IPS-20b (cell line): Measurements from ENCODE around the gene ITPA.

Source experiments
- H3K27ac ChIP-seq: one replicate; pipeline ENCODE4 v1.5.1; 2013; ENCODE audit warnings: low read length
- H3K27me3 ChIP-seq: 2 replicates; pipeline ENCODE4 v1.6.1; 2013; ENCODE audit warnings: mild to moderate bottlenecking, low read length, inconsistent platforms; ENCODE audit not compliant: insufficient read depth
- H3K36me3 ChIP-seq: 2 replicates; pipeline ENCODE4 v1.6.1; 2013; ENCODE audit warnings: low read depth, mild to moderate bottlenecking, inconsistent platforms, low read length, moderate library complexity; ENCODE audit not compliant: insufficient read depth
- H3K4me1 ChIP-seq: 2 replicates; pipeline ENCODE4 v1.6.1; 2013; ENCODE audit warnings: mild to moderate bottlenecking, control low read depth, inconsistent platforms, low read length, moderate library complexity; ENCODE audit not compliant: insufficient read depth
- H3K4me3 ChIP-seq: 2 replicates; pipeline ENCODE4 v1.5.1; 2013; ENCODE audit warnings: mild to moderate bottlenecking, low read length, inconsistent platforms
- H3K9ac ChIP-seq: 2 replicates; pipeline ENCODE4 v1.6.1; 2013; ENCODE audit warnings: low read depth, mild to moderate bottlenecking, inconsistent platforms, low read length, moderate library complexity
- H3K9me3 ChIP-seq: 2 replicates; pipeline ENCODE4 v1.6.1; 2013; ENCODE audit warnings: mild to moderate bottlenecking, low read depth, low read length, inconsistent platforms; ENCODE audit not compliant: insufficient read depth

ITPA gene

DNA sequence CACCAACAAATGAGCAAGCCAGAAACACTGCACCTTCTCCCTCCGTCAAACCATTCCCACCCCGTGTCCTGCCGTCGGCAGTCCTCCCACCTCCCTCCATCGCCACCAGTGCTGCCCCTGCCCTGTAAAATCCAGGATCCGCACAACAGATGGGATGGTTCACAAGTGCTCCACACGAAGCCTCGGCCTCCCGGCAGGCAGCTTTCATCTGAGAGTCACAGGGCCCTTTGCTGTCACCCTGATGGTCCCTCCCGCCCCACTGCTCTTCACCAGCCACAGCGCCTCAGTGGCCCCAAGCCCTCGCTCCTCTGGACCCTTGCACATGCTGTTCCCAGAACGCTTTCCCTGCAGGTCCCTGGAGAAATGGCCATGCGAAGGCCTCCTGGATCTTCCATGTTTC, 17.6 kb downstream of the ITPA start:
- H3K27ac ChIP-seq = no peak overlapping the region
- H3K27me3 ChIP-seq = no peaks in the 10 kb centered on the region
- no peaks in the 10 kb centered on the region for H3K9me3 ChIP-seq
- no peak overlapping the region for H3K9ac ChIP-seq
- peaks cover 38% of the 10 kb centered on the region for H3K36me3 ChIP-seq
- no peaks in the 10 kb centered on the region for H3K4me1 ChIP-seq
- H3K4me3 ChIP-seq = no peak overlapping the region

DNA sequence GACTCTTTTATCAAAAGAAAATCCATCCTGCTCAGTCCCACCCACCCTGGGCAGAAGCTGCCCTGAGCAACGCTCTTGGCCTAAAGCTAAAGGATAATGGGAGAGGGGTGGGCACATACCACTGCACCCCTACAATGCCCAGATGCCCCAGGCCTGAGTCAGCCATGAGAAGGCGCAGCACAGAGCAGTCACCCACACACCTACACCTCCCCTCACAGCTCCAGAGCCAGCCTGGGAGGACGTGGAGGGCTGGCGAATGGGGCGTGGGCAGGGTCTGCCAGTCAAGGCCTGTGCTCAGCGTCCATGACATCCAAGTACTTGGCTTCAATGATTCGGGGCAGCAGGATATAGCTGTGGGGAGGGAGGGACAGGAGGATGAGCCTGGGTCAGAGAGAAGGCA, 18.2 kb downstream of the ITPA start:
- no peak overlapping the region for H3K27ac ChIP-seq
- no peaks in the 10 kb centered on the region for H3K4me1 ChIP-seq
- H3K4me3 ChIP-seq = no peak overlapping the region
- no peaks in the 10 kb centered on the region for H3K27me3 ChIP-seq
- H3K36me3 ChIP-seq = peaks cover 35% of the 10 kb centered on the region
- no peaks in the 10 kb centered on the region for H3K9me3 ChIP-seq
- no peak overlapping the region for H3K9ac ChIP-seq

DNA sequence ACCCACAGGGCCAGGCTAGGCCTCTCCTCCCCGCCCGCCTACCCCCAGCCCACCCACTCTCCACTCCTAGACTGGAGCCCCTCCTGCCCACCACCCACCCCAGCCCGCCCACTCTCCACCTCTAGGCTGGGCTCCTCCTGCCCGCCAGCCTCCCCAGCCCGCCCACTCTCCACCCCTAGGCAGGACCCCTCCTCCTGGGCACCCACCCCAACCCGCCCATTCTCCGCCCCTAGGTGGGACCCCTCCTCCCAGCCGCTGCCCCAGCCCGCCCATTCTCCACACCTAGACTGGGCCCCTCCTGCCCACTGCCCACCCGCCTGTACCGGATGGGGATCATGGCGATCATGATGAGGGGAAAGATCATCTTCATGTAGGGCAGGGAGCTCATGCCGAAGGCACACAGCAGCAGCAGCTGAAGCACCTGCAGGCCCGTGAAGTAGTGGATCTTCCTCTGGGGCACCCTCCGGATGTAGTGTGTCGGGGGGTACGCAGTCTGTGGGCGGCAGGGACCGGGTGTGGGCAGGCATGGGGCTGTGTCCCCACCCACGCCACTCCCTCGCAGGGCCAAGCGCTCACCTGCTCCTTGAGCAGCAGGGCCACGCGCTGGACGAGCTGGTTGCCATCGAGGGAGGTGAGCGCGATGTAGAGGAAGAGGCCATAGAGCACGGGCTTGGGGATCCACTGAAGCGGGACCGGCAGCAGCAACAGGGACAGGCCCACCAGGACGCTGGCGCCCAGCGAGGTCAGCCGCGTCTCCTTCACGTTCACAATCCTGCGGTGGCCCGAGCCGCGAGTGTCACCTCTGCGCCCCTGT, 18.8 kb downstream of the ITPA start:
- Histone ChIP-seq H3K27ac (no peak overlapping the region), H3K36me3 (peaks cover 29% of the 10 kb centered on the region), H3K4me1 (no peaks in the 10 kb centered on the region), H3K9ac (no peak overlapping the region), H3K9me3 (no peaks in the 10 kb centered on the region), H3K27me3 (no peaks in the 10 kb centered on the region), H3K4me3 (no peak overlapping the region)

DNA sequence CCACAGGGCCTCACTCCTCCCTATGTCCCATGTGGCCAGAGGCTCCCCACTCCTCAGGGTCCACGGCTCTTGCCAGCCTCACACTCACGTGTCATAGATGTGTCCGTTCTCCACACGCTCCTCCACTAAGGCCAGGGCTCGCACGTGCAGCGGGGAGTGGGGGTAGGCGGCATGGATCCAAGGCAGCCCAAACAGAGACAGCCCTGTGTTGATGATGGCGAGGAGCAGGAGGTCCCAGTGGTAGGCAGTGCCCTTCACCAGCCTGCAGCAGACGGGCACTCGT, 19.4 kb downstream of the ITPA start:
- Histone ChIP-seq H3K36me3 (peaks cover 23% of the 10 kb centered on the region), H3K4me1 (no peaks in the 10 kb centered on the region), H3K4me3 (no peak overlapping the region), H3K27me3 (no peaks in the 10 kb centered on the region), H3K9ac (no peak overlapping the region), H3K27ac (no peak overlapping the region), H3K9me3 (no peaks in the 10 kb centered on the region)

DNA sequence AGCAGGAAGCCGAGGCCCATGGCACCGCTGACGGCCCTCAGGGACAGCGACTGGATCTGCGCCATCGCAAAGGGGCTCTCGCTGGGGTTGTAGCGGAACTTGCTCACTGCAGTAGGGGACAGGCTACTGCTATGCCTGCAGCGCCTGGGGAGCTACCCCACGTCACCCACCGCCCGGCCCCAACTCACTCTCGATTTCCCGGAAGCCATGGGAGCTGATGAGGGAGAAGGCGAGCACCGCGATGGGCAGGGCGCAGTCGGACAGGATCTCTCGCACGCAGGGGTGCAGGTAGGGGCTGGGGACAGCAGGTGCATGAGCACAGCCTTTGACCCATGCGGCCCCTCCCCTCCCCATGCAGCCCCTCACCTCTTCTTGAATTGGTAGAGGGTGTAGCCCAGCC, 19.9 kb downstream of the ITPA start:
- H3K36me3 ChIP-seq = peaks cover 22% of the 10 kb centered on the region
- no peak overlapping the region for H3K27ac ChIP-seq
- H3K4me3 ChIP-seq = no peak overlapping the region
- no peaks in the 10 kb centered on the region for H3K4me1 ChIP-seq
- no peaks in the 10 kb centered on the region for H3K27me3 ChIP-seq
- H3K9me3 ChIP-seq = no peaks in the 10 kb centered on the region
- no peak overlapping the region for H3K9ac ChIP-seq

DNA sequence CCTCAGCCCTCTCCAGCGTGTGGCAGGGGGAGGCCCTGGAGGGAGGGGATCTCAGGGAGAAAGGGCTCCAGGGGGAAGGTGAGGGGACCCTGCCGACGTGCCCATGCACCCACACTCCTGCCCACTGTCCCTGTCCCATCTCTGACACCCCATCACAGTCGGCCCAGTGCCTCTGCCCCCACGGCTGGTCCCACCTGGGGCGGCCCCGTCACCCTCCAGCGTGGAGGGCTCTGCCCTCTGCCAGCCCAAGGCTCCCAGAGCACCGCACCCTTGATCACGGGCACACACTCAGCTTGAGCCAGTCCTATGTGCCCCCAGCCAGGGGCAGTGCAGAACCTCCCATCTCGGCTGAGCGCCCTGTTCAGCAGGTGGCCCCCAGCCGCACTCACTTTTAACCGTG, 20.5 kb downstream of the ITPA start:
- no peaks in the 10 kb centered on the region for H3K4me1 ChIP-seq

DNA sequence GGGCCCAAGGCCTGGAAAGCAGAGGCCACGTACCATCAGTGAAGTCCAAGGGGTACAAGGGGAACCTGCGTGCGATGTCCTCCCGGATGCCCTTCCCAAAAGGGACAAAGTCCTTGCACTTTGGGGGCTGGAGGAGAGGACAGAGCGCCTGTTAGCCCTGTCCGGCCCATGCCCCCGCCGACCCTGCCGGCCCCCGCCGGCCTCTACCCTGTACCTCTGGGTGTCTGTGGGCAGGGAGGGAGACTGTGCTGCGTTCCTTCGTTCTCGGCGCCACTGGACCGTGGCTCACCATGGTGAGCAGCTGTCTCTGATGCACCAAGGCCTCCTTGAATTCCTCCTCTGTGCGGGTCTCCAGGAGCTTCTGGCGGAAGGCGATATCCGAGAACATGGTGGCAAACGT, 21.8 kb downstream of the ITPA start:
- Histone ChIP-seq H3K4me3 (no peak overlapping the region), H3K27me3 (peaks cover 7% of the 10 kb centered on the region), H3K27ac (no peak overlapping the region), H3K4me1 (no peaks in the 10 kb centered on the region), H3K36me3 (peaks cover 19% of the 10 kb centered on the region), H3K9me3 (no peaks in the 10 kb centered on the region), H3K9ac (no peak overlapping the region)

More for the DNA sequence above, 20.5 kb downstream of the ITPA start:
- no peak overlapping the region for H3K4me3 ChIP-seq
- no peaks in the 10 kb centered on the region for H3K27me3 ChIP-seq
- no peak overlapping the region for H3K27ac ChIP-seq
- H3K9me3 ChIP-seq = no peaks in the 10 kb centered on the region
- peaks cover 22% of the 10 kb centered on the region for H3K36me3 ChIP-seq
- no peak overlapping the region for H3K9ac ChIP-seq

DNA sequence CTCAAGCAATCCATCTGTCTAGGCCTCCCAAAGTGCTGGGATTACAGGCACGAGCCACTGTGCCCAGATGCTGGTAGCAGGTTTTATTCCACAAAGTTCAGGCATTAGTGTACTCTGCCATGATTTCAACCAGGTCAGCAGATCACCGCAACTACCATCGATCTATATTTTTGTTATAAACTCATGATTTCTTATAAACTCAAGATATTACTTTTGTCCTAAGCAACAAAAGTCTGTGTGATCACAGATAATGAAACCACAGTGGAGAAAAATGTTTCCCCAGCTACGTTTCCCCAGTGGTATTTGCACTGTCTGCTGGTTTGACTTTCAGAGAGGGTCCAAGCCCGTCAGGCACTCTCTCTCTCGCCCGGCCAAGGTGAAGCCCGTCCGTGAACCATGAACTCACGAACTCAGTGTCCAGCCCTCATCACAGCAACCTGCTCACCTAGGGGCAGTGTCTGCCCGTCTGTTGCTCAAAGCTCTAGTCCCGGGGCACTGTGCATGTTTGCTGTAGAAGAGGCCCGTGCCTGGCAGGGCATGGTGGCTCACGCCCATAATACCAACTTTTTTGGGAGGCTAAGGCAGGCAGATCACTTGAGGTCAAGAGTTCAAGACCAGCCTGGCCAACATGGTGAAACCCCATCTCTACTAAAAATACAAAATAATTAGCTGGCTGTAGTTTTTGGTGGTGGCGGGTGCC, 22.7 kb downstream of the ITPA start:
- Histone ChIP-seq H3K4me1 (no peaks in the 10 kb centered on the region), H3K4me3 (no peak overlapping the region), H3K9ac (no peak overlapping the region), H3K36me3 (peaks cover 11% of the 10 kb centered on the region), H3K9me3 (no peaks in the 10 kb centered on the region), H3K27ac (no peak overlapping the region), H3K27me3 (peaks cover 16% of the 10 kb centered on the region)

DNA sequence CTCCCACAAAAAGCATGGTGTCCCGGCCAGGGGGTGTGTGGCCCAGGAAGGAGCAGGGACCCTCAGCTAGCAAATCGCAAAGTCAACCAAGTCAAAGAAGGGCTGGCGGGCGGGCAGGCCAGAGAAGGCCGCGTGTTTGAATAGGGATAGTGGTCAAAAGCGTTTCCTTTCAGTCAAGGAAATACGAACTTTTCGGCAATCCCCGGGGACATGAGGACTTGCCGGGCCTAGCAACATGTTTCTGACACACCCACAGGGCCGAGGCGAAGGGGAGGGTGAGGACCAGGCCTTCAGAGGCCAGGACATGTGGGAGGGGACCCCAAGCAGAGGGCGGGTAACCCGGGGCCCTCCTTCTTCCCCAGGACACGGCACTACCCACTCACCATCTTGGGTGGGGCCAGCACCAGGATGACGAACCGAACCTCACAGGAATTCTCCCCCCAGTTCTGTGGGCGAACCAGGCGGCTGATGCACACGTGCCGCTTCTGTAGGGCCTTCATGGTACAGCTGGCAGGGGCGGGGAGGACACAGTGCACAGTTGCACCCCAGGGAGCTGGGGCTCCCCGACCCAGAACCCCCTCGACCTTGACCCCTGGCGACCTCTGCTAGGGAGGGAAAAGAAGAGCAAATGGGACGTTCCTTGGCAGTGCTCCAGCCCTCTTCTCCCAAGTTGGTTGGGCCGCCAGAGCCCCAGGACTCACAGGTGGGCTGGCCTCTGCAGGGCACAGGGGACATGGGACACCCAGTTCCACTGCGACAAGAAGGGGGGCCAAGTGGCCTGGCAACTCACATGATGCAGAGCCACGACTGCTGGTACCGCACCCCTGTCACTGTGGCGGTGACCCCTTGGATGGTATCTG, 24.1 kb downstream of the ITPA start:
- H3K9me3 ChIP-seq = no peaks in the 10 kb centered on the region
- no peak overlapping the region for H3K4me3 ChIP-seq
- H3K27ac ChIP-seq = no peak overlapping the region
- H3K4me1 ChIP-seq = no peaks in the 10 kb centered on the region
- H3K36me3 ChIP-seq = peaks cover 8% of the 10 kb centered on the region; the same call in 1 of the 2 replicates
- H3K27me3 ChIP-seq = peaks cover 30% of the 10 kb centered on the region
- no peak overlapping the region for H3K9ac ChIP-seq

DNA sequence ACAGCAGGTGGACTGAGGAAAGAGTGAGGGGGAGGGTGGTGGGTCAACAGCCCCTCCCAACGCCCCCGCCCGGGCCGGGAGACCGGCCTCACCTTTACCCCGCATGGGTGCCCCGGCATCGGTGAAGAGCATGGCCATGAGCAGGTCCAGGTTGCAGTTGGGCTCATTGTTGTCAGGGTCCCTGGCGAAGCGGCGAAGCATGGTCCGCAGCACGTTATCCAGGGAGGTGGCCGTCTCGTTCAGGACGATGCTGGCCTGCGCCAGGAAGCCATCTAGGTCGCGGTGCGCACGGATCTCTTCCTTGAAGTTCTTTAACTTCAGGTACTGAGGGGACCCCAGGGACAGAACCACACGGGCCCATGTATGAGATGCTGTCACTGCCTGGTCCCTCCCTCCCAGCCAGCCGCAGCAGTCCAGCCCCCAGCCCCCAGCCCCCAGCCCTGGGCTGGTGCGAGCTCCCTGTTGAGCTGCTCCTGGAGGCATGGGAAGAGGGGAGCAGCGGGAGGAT, 24.7 kb downstream of the ITPA start:
- H3K36me3 ChIP-seq = peaks cover 8% of the 10 kb centered on the region; the same call in 1 of the 2 replicates
- no peaks in the 10 kb centered on the region for H3K9me3 ChIP-seq
- peaks cover 37% of the 10 kb centered on the region for H3K27me3 ChIP-seq
- no peaks in the 10 kb centered on the region for H3K4me1 ChIP-seq
- no peak overlapping the region for H3K4me3 ChIP-seq
- no peak overlapping the region for H3K27ac ChIP-seq
- no peak overlapping the region for H3K9ac ChIP-seq

DNA sequence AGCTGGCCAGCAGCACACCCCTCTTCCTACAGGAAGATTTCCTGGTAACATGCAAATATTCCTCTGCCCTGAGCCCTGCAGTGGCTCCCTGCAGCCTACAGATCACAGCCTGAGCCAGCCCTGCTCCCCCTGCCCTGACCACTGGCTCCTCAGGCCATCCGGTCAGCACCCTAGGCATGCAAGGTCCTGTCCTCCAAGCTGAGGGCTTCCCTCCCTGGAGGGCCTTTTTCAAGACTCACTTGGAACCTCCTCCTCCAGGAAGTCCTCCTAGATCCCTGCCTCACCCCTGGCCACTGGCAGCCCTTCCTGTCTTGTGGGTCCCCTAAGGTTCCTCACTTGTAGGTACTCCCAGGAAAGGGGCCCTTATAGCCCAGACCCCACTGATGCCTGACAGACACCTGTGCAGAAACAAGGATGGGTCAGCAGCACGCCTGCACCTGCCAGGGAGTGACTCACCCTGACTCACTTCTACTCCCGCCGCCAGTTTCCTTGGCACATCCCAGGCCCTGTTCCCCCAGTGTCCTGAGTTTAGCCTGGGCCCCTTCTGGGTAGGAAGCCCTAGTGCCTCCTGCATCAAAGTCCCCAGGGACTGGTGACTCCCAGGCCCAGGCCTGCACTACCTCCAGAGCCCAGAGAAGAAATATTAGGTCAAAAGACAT, 26.5 kb downstream of the ITPA start:
- Histone ChIP-seq H3K4me3 (no peak overlapping the region), H3K4me1 (no peaks in the 10 kb centered on the region), H3K36me3 (peaks cover 8% of the 10 kb centered on the region; the same call in 1 of the 2 replicates), H3K27ac (no peak overlapping the region), H3K9ac (no peak overlapping the region), H3K27me3 (peaks cover 54% of the 10 kb centered on the region), H3K9me3 (no peaks in the 10 kb centered on the region)
